ENCODE measurements around the gene ACTG2.

- TF ChIP-seq POLR2AphosphoS5 (IDR thresholded peaks at IDR 0.05) (no peak), CTCF (IDR thresholded peaks at IDR 0.05) (no peak)
These were observed 1.4 kb upstream of the ACTG2 start for GRCh38 chr2:73891276-73891901.

Measured in breast epithelium (tissue), 3 donors.